Measurements from ENCODE around the gene TMEM179B. TPM values are rescaled to one million over a fixed set of nuclear protein-coding genes. Genes with fewer than 3 reads are reported as not detected.
A peak's percentile ranks its signal among the peaks of the same experiment; 100 is the strongest.
"Not testable (repeated sequence)": the region's sequence is repeated elsewhere in the genome, so short reads cannot be mapped to it uniquely, and the experiment has no call there.

TMEM179B gene, protein sequence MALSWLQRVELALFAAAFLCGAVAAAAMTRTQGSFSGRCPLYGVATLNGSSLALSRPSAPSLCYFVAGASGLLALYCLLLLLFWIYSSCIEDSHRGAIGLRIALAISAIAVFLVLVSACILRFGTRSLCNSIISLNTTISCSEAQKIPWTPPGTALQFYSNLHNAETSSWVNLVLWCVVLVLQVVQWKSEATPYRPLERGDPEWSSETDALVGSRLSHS
- total RNA-seq, result 10 to 100 TPM; 26.3 to 52.5 (median 44.3) TPM

DNA sequence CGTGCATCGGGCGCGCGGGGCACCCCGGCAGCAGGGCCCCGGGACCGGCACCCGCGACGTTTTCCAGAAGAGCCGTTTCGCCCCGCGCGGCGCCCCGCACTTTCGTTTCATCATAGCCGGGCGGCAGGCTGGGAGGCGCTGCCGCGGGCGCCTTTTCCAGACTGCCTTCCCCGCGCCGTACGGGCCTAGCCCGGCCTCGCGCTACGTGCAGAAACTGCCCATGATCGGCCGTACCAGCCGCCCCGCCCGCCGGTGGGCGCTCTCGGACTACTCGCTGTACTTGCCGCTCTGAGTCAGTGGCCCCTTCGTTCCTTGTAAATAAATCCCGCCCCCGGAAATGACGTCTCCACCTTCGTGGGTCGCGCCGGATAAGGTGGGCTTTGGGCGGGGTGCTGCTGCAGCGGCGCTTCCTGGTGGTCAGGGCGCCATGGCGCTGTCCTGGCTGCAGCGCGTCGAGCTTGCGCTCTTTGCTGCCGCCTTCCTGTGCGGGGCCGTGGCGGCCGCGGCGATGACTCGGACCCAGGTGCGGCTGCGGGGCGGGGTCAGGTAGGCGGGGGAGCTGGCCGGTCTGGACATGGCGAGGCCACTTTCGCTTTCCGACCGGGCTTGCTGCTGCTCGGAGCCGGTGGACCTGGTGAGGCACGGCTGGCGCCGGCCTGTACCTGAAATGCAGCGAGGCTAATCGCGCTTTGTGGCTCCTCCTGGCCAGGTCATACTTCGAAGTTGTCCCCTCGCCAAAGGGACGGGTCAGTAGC lies at the start of gene TMEM179B:
Gene TMEM179B (plus strand): TSS at position 398 of the 755 bp plus-strand sequence. CDS start 30 bp downstream, at position 428.
- DNase-seq (peak; percentile 98 to 99), ATAC-seq (peak; percentile 90 to 94)
- no peaks in the 10 kb centered on the region for H3K9me3 ChIP-seq
- peaks cover 0 to 31% of the 10 kb centered on the region in 2 donors for H3K36me3 ChIP-seq
- intact Hi-C loops (cut with DNase I; ENCODE audit: low total_unique reads) (loop anchor here (1.0 to 10.0 kb wide), 5 partner anchors 18 to 142 kb away; partner anchors contain the start of genes GANAB, HNRNPUL2, NXF1 and SLC3A2), in situ Hi-C loops (cut with MboI; ENCODE audit: low sequenced_read_pairs in 4 of 4) (loop anchor here (5.0 to 10.0 kb wide), 2 partner anchors 75 to 78 kb away; no protein-coding TSS in a partner anchor)
- H3K27me3 ChIP-seq, result no peaks in the 10 kb centered on the region
- H3K4me3 ChIP-seq, result peak within 1 kb of the TSS; percentile 84 to 97 (median 93)
- peaks cover 35 to 39% of the 10 kb centered on the region in 2 donors for H3K4me1 ChIP-seq
- peak within 1 kb of the TSS; percentile 85 to 99 (median 93) for H3K27ac ChIP-seq
- peak; percentile 96 to 97 for TF ChIP-seq POLR2A (IDR thresholded peaks at IDR 0.05)
- peak in 3 of 5 experiments; percentile 2 to 54 (median 36) for TF ChIP-seq CTCF (IDR thresholded peaks at IDR 0.05 in 4 of 5, conservative IDR thresholded peaks at IDR 0.05 in 1 of 5)

DNA sequence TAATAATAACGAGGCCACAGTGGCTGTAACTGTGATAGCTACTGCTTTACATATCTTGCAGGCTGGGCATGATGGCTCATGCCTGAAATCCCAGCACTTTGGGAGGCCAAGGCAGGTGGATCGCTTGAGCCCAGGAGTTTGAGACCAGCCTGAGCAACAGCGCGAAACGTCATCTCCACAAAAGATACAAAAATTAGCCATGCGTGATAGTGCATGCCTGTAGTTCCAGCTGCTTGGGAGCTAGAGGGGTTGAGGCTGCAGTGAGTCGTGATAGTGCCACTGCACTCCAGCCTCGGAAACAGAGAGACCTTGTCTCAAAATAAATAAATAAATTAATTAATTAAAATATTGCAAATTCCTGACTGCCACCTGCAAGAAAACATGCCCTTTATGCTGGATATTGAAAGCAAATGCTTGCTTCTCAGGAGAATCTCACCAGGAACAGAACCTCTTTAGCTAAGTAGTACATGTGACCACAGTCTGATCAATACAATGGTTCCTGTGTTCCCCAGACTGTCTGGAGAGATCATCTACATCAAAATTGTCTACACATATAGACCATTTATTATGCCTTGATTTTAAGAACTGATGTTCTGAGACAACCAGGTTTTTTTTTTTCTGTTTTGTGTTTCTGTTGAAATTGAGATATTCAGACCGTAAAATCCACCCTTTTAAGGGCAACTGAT lies 39.6 kb upstream of the TMEM179B start:
- intact Hi-C loops (cut with DNase I; ENCODE audit: low total_unique reads), result no loop called here
- H3K27ac ChIP-seq, result no peak overlapping the region
- H3K36me3 ChIP-seq, result peaks cover 0 to 6% of the 10 kb centered on the region in 2 donors
- ATAC-seq, result no peak
- H3K27me3 ChIP-seq, result no peaks in the 10 kb centered on the region
- H3K4me1 ChIP-seq, result peaks cover 3 to 4% of the 10 kb centered on the region in 2 donors
- DNase-seq, result no peak
- TF ChIP-seq POLR2A (IDR thresholded peaks at IDR 0.05) (no peak), CTCF (IDR thresholded peaks at IDR 0.05 in 4 of 5, conservative IDR thresholded peaks at IDR 0.05 in 1 of 5) (no peak)
- H3K4me3 ChIP-seq, result no peak overlapping the region
- H3K9me3 ChIP-seq, result no peaks in the 10 kb centered on the region
- in situ Hi-C loops (cut with MboI; ENCODE audit: low sequenced_read_pairs in 4 of 4), result no loop called here

DNA sequence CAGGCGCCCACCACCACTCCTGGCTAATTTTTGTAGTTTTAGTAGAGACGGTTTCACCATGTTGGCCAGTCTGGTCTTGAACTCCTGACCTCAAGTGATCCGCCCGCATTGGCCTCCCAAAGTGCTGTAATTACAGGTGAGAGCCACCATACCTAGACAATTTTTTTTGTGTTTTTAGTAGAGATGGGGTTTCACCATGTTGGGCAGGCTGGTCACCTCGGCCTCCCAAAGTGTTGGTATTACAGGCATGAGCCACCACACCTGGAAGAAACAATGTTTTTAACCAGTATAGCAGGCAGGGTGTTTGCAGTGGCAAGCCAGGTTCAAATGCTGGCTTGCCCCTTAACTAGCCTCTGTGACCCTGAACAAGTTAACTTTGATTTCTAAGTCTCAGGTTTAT lies 37.3 kb upstream of the TMEM179B start:
- in situ Hi-C loops (cut with MboI; ENCODE audit: low sequenced_read_pairs in 4 of 4); H3K4me3 ChIP-seq; H3K27me3 ChIP-seq; intact Hi-C loops (cut with DNase I; ENCODE audit: low total_unique reads); H3K27ac ChIP-seq; ATAC-seq; H3K9me3 ChIP-seq; DNase-seq; H3K36me3 ChIP-seq: not testable (repeated sequence)
- peaks cover 14 to 19% of the 10 kb centered on the region in 2 donors for H3K4me1 ChIP-seq

DNA sequence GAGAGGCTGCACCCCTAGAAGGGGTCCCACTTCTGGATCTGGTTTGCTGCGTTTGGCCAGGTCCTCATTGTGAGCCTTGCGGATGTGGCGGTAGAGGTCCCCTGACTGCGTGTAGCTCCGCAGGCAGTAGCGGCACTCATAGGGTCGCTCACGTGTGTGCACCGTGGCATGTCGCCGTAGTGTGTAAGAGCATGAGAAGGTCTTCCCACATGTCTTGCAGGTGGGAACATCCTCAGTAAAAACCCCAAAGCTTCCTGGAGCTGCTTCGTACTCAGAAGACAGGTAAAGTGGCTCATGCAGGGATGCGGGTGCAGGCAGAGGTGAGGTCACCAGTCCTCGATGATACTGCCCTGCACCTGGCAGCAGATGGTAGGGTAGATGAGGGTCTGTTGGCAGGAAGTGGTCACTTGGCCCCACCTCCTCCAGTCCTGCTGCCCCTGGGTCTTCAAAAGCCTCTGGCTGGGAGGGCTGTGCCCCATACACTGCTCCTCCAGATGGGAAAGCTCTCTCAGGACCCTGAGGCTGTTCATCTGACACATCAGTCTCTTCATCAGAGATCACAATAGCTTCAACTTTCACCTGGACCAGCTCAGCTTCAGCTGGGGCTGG lies 34.9 kb upstream of the TMEM179B start:
- H3K4me1 ChIP-seq, result peaks cover 14 to 19% of the 10 kb centered on the region in 2 donors
- H3K27ac ChIP-seq, result peak overlapping the region in 1 of 4 donors; percentile 95
- no peak for TF ChIP-seq POLR2A (IDR thresholded peaks at IDR 0.05)
- no peak for TF ChIP-seq CTCF (IDR thresholded peaks at IDR 0.05 in 4 of 5, conservative IDR thresholded peaks at IDR 0.05 in 1 of 5)
- H3K27me3 ChIP-seq, result no peaks in the 10 kb centered on the region
- in situ Hi-C loops (cut with MboI; ENCODE audit: low sequenced_read_pairs in 4 of 4) (no loop called here), intact Hi-C loops (cut with DNase I; ENCODE audit: low total_unique reads) (no loop called here)
- peaks cover 0 to 6% of the 10 kb centered on the region in 2 donors for H3K36me3 ChIP-seq
- no peak overlapping the region for H3K4me3 ChIP-seq
- DNase-seq (no peak), ATAC-seq (no peak)
- H3K9me3 ChIP-seq, result no peaks in the 10 kb centered on the region

Measured in gastrocnemius medialis (tissue), 4 donors.